Astrocyte (in vitro differentiated cells and primary cell): ENCODE results near the gene AKR1B1. TPM values are rescaled to one million over a fixed set of nuclear protein-coding genes. Genes with fewer than 3 reads are reported as not detected.

Experiments used
- DNase-seq: peaks from one replicate; pipeline ENCODE4 v3.0.0-alpha.2; 2010; ENCODE audit warnings: low read depth
- FAIRE-seq: peaks from 2 replicates; lab custom pipeline; 2011; peaks lifted over from hg19 to GRCh38; lab: Jason Lieb, UNC
- H2AFZ ChIP-seq: 2 replicates; pipeline ENCODE4 v1.6.0; 2012; ENCODE audit warnings: low read depth, low read length, inconsistent platforms
- H3K27ac ChIP-seq: 2 replicates; pipeline ENCODE4 v1.5.1; 2011; ENCODE audit warnings: low read depth, low read length, inconsistent platforms
- H3K27me3 ChIP-seq: 2 replicates; pipeline ENCODE4 v1.6.0; 2011; ENCODE audit warnings: low read length, inconsistent platforms; ENCODE audit not compliant: insufficient read depth
- H3K36me3 ChIP-seq: 2 replicates; pipeline ENCODE4 v1.5.1; 2011; ENCODE audit warnings: low read length, inconsistent platforms; ENCODE audit not compliant: insufficient read depth
- H3K4me1 ChIP-seq: 2 replicates; pipeline ENCODE4 v1.5.1; 2011; ENCODE audit warnings: low read length, inconsistent platforms; ENCODE audit not compliant: insufficient read depth
- H3K4me2 ChIP-seq: 2 replicates; pipeline ENCODE4 v1.6.0; 2012; ENCODE audit warnings: low read length, inconsistent platforms
- H3K4me3 ChIP-seq: 2 replicates; pipeline ENCODE4 v1.5.1; 2011; ENCODE audit warnings: low read depth, mild to moderate bottlenecking, low read length, inconsistent platforms; ENCODE audit not compliant: insufficient read depth
- H3K79me2 ChIP-seq: 2 replicates; pipeline ENCODE4 v1.6.0; 2012; ENCODE audit warnings: mild to moderate bottlenecking, low read length, inconsistent platforms; ENCODE audit not compliant: insufficient read depth
- H3K9ac ChIP-seq: 2 replicates; pipeline ENCODE4 v1.6.0; 2012; ENCODE audit warnings: mild to moderate bottlenecking, low read length, inconsistent platforms
- H3K9me3 ChIP-seq: 2 replicates; pipeline ENCODE4 v1.5.1; 2012; ENCODE audit warnings: low read depth, mild to moderate bottlenecking, low read length, inconsistent platforms; ENCODE audit not compliant: insufficient read depth
- H4K20me1 ChIP-seq: 2 replicates; pipeline ENCODE4 v1.6.0; 2012; ENCODE audit warnings: low read length, inconsistent platforms; ENCODE audit not compliant: insufficient read depth
- H3K27ac Mint-ChIP-seq: one replicate; pipeline ENCODE4 v1.8.0; 2021; ENCODE audit warnings: mild to moderate bottlenecking, mixed read lengths; ENCODE audit not compliant: unreplicated experiment
- H3K27me3 Mint-ChIP-seq: one replicate; pipeline ENCODE4 v1.8.0; 2021; ENCODE audit warnings: low read depth, mixed read lengths; ENCODE audit not compliant: unreplicated experiment
- H3K36me3 Mint-ChIP-seq: one replicate; pipeline ENCODE4 v1.8.0; 2021; ENCODE audit warnings: low read depth, mixed read lengths; ENCODE audit not compliant: unreplicated experiment
- H3K4me1 Mint-ChIP-seq: one replicate; pipeline ENCODE4 v1.8.0; 2021; ENCODE audit warnings: low read depth, mixed read lengths; ENCODE audit not compliant: unreplicated experiment
- H3K4me3 Mint-ChIP-seq: one replicate; pipeline ENCODE4 v1.8.0; 2021; ENCODE audit warnings: mild to moderate bottlenecking, moderate library complexity, mixed read lengths; ENCODE audit not compliant: unreplicated experiment
- H3K9me3 Mint-ChIP-seq: one replicate; pipeline ENCODE4 v1.8.0; 2021; ENCODE audit warnings: mild to moderate bottlenecking, mixed read lengths; ENCODE audit not compliant: unreplicated experiment
- EZH2 ChIP-seq: IDR thresholded peaks from 2 replicates; pipeline ENCODE4 v1.6.1; 2012; ENCODE audit warnings: mild to moderate bottlenecking, low read length, inconsistent platforms; ENCODE audit not compliant: insufficient read depth
- total RNA-seq: library from RNA; stranded (reverse); gene quantifications from 2 replicates; pipeline ENCODE4 v1.2.1, GENCODE V29; 2021
- TF ChIP-seq, protein P1 (sequence below): IDR thresholded peaks from 2 replicates; pipeline ENCODE4 v1.5.1; 2011; ENCODE audit warnings: low read depth, mild to moderate bottlenecking, inconsistent platforms, low read length, moderate library complexity; ENCODE audit not compliant: insufficient read depth

Gene AKR1B1
- total RNA-seq, 1 donor from 2014 or later = 114 TPM

DNA sequence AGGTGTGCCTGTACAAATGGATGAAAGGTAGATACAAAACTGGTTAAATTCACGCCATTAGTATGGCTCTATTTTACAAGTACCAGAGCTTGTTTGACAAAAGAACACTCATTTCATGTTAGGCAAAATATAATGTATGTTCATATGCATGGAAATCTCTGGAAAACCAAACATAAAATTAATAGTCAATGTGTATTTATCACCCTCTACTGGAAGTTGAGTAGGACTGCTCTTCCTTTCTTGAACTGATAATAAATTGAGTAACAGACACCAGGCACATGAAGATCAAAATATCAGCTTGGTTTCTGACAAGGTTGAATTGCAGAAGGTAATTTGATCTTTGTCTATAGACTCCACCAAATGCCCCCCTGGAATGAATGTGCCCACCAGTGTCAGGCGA is 19.8 kb upstream of the AKR1B1 start:
- no peak overlapping the region for H3K9ac ChIP-seq
- FAIRE-seq = no peak
- H4K20me1 ChIP-seq = no peaks in the 10 kb centered on the region
- Mint-ChIP-seq H3K27me3 (no peaks in the 10 kb centered on the region), H3K4me3 (no peak overlapping the region), H3K9me3 (peaks cover 2% of the 10 kb centered on the region), H3K27ac (no peak overlapping the region), H3K36me3 (peaks cover 2% of the 10 kb centered on the region), H3K4me1 (peaks cover 19% of the 10 kb centered on the region)
- no peak overlapping the region for H3K4me2 ChIP-seq
- no peaks in the 10 kb centered on the region for H3K36me3 ChIP-seq
- DNase-seq = no peak
- TF ChIP-seq, protein P1, sequence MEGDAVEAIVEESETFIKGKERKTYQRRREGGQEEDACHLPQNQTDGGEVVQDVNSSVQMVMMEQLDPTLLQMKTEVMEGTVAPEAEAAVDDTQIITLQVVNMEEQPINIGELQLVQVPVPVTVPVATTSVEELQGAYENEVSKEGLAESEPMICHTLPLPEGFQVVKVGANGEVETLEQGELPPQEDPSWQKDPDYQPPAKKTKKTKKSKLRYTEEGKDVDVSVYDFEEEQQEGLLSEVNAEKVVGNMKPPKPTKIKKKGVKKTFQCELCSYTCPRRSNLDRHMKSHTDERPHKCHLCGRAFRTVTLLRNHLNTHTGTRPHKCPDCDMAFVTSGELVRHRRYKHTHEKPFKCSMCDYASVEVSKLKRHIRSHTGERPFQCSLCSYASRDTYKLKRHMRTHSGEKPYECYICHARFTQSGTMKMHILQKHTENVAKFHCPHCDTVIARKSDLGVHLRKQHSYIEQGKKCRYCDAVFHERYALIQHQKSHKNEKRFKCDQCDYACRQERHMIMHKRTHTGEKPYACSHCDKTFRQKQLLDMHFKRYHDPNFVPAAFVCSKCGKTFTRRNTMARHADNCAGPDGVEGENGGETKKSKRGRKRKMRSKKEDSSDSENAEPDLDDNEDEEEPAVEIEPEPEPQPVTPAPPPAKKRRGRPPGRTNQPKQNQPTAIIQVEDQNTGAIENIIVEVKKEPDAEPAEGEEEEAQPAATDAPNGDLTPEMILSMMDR = peak; percentile 16
- TF ChIP-seq EZH2 = no peak
- no peak overlapping the region for H2AFZ ChIP-seq
- H3K4me1 ChIP-seq = peaks cover 9% of the 10 kb centered on the region
- H3K4me3 ChIP-seq = no peak overlapping the region
- H3K27ac ChIP-seq = no peak overlapping the region
- no peaks in the 10 kb centered on the region for H3K27me3 ChIP-seq
- no peaks in the 10 kb centered on the region for H3K9me3 ChIP-seq
- no peaks in the 10 kb centered on the region for H3K79me2 ChIP-seq

DNA sequence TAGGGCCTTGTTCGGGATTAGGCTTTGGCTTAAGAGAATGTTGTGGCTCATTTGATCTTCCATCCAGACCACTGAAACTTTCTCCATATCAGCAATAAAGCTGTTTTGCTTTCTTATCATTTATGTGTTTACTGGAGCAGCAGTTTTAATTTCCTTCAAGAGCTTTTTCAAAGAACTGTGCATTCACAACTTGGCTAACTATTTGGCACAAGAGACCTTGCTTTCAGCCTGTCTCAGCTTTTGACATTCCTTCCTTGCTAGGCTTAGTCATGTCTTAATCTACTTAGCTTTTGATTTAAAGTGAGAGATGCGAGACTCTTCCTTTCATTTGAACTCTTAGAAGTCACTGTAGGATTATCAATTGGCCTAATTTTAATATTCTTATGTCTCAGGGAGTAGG is 19.1 kb upstream of the AKR1B1 start:
- H3K4me1 ChIP-seq = peaks cover 9% of the 10 kb centered on the region
- H3K36me3 Mint-ChIP-seq = peaks cover 2% of the 10 kb centered on the region
- H3K79me2 ChIP-seq = no peaks in the 10 kb centered on the region
- H3K4me1 Mint-ChIP-seq = peaks cover 19% of the 10 kb centered on the region
- H3K27ac Mint-ChIP-seq = no peak overlapping the region
- TF ChIP-seq EZH2 = no peak
- TF ChIP-seq, protein P1 = no peak
- DNase-seq = peak; percentile 43
- peaks cover 2% of the 10 kb centered on the region for H3K9me3 Mint-ChIP-seq
- no peak overlapping the region for H3K4me3 Mint-ChIP-seq
- H3K36me3 ChIP-seq = no peaks in the 10 kb centered on the region
- no peaks in the 10 kb centered on the region for H4K20me1 ChIP-seq
- no peaks in the 10 kb centered on the region for H3K9me3 ChIP-seq
- no peak overlapping the region for H3K4me2 ChIP-seq
- H3K27me3 Mint-ChIP-seq = no peaks in the 10 kb centered on the region
- H3K27me3 ChIP-seq = no peaks in the 10 kb centered on the region
- no peak overlapping the region for H3K9ac ChIP-seq
- H2AFZ ChIP-seq = no peak overlapping the region
- H3K27ac ChIP-seq = no peak overlapping the region
- H3K4me3 ChIP-seq = no peak overlapping the region
- no peak for FAIRE-seq

DNA sequence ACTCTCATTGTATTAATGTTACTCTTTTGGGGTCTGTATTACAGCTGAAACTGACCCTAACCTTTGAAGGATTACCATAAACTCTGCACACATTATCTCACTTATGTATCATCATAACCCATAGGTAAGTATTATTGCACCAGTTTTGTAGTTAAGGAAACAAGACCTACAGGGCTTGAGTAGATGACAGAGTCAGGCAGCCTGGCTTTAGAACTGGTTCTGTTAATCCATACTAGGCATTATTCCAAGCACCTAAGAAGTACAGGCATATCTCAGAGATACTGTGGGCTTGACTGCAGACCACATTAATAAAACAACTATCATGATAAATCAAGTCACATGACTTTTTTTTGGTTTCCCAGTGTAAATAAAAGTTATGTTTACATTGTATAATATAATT is 17.1 kb upstream of the AKR1B1 start:
- Histone ChIP-seq H2AFZ (no peak overlapping the region), H3K9me3 (no peaks in the 10 kb centered on the region), H3K27ac (no peak overlapping the region), H3K9ac (no peak overlapping the region), H3K27me3 (no peaks in the 10 kb centered on the region), H3K4me3 (no peak overlapping the region), H4K20me1 (no peaks in the 10 kb centered on the region), H3K36me3 (no peaks in the 10 kb centered on the region), H3K4me2 (no peak overlapping the region), H3K79me2 (no peaks in the 10 kb centered on the region), H3K4me1 (peaks cover 8% of the 10 kb centered on the region)
- Mint-ChIP-seq H3K4me3 (no peak overlapping the region), H3K9me3 (peaks cover 2% of the 10 kb centered on the region), H3K27me3 (no peaks in the 10 kb centered on the region), H3K27ac (no peak overlapping the region), H3K4me1 (peaks cover 18% of the 10 kb centered on the region), H3K36me3 (no peaks in the 10 kb centered on the region)
- DNase-seq (no peak), FAIRE-seq (no peak)
- no peak for TF ChIP-seq EZH2
- TF ChIP-seq, protein P1 = no peak
